ENCODE measurements around the gene NPR2.

DNA sequence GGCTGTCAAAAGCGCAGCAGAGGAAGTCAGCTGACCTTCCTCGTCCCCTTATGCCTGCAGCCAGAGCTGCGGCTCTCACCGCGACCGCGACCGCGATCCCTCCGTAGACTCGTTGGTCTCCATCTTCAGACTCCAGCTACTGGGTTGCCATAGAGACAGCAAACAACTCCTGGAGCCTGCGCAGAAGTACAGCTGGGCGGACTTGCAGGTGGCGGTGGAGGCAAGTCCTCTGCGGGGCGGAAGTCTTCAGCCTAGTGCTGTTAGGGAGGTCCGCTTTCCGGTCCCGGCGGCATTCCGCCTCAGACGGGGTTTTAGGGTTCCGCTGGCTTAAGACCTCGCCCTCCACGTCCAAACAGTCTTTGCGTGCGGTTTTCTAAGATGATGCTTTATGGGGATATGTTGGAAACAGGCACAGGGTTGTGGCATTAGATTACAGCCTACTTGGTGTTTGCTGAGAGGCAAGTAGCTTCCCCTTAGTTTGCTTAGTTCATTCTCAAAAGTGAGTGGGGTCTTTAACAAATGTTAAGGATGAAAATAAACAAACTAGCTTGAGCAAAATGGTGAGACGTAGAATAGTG, 20.7 kb downstream of the NPR2 start, which contains the start of gene SPAG8:
- no peak; the same call in 1 of the 2 replicates for TF ChIP-seq RELA (CRISPR knock-in tag; IDR thresholded peaks at IDR 0.05)
- no peak for TF ChIP-seq EED (CRISPR knock-in tag; IDR thresholded peaks at IDR 0.05)
- TF ChIP-seq, protein P1, sequence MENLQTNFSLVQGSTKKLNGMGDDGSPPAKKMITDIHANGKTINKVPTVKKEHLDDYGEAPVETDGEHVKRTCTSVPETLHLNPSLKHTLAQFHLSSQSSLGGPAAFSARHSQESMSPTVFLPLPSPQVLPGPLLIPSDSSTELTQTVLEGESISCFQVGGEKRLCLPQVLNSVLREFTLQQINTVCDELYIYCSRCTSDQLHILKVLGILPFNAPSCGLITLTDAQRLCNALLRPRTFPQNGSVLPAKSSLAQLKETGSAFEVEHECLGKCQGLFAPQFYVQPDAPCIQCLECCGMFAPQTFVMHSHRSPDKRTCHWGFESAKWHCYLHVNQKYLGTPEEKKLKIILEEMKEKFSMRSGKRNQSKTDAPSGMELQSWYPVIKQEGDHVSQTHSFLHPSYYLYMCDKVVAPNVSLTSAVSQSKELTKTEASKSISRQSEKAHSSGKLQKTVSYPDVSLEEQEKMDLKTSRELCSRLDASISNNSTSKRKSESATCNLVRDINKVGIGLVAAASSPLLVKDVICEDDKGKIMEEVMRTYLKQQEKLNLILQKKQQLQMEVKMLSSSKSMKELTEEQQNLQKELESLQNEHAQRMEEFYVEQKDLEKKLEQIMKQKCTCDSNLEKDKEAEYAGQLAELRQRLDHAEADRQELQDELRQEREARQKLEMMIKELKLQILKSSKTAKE (CRISPR knock-in tag; IDR thresholded peaks at IDR 0.05; ENCODE audit: borderline replicate concordance): no peak
- TF ChIP-seq, protein P2, sequence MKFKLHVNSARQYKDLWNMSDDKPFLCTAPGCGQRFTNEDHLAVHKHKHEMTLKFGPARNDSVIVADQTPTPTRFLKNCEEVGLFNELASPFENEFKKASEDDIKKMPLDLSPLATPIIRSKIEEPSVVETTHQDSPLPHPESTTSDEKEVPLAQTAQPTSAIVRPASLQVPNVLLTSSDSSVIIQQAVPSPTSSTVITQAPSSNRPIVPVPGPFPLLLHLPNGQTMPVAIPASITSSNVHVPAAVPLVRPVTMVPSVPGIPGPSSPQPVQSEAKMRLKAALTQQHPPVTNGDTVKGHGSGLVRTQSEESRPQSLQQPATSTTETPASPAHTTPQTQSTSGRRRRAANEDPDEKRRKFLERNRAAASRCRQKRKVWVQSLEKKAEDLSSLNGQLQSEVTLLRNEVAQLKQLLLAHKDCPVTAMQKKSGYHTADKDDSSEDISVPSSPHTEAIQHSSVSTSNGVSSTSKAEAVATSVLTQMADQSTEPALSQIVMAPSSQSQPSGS (CRISPR knock-in tag; IDR thresholded peaks at IDR 0.05): peak; percentile 75; the same call in 1 of the 2 replicates
- TF ChIP-seq MEIS2 (CRISPR knock-in tag; IDR thresholded peaks at IDR 0.05): 0 out of 2 replicates have a peak, but pooled peaks have one; percentile 8
- TF ChIP-seq, protein P3, sequence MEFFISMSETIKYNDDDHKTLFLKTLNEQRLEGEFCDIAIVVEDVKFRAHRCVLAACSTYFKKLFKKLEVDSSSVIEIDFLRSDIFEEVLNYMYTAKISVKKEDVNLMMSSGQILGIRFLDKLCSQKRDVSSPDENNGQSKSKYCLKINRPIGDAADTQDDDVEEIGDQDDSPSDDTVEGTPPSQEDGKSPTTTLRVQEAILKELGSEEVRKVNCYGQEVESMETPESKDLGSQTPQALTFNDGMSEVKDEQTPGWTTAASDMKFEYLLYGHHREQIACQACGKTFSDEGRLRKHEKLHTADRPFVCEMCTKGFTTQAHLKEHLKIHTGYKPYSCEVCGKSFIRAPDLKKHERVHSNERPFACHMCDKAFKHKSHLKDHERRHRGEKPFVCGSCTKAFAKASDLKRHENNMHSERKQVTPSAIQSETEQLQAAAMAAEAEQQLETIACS (CRISPR knock-in tag; IDR thresholded peaks at IDR 0.05): no peak
